Stimulated activated CD8-positive, alpha-beta memory T cell treated with anti-CD3 and anti-CD28 coated beads, Interleukin-4, amount 100 ng/mL, for 48 hours (primary cell): ENCODE measurements around the gene NACA2.
"Not testable (repeated sequence)": the region's sequence is repeated elsewhere in the genome, so short reads cannot be mapped to it uniquely, and the experiment has no call there.

Experiments
- DNase-seq: peaks from one replicate; pipeline ENCODE4 v3.0.0-alpha.2; 2020

NACA2 gene

DNA sequence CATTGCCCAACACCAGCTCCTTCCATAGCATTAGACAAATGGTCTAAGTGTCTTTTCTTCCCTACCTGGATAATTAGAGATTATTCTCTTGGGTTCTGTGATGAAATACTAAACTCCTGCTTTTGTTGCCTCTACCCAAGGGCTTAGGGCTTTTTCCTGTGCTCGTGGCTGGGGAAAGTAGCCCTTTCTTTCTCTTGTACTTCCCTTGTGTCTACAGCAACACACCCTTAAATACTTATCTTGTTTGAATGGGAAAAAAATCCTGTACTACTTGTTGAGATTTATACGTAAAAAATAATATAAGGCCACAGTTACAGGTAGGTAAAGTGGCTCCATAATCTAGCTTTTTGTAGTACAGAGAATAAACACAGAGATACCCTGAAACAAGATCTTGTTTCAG lies 7.0 kb upstream of the NACA2 start:
- DNase-seq: no peak

DNA sequence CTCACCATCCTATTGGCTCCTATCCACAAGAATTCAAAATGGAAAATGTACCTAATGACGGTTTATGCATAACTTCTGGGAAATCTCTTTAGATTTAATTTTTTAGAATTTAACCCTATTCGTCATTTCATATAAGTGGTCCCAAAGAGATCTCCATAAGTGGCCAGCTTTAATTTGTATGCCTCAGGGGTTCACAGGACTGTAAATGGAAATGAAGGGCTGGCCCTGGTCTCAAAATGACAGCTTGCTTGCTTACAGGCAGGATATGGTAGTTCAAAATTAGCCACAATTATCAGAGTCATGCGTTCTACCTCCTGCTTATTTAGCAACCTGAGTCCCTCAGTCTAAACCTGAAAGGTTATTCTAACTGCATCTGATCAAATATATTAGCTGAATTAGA lies 6.6 kb upstream of the NACA2 start:
- DNase-seq: no peak

DNA sequence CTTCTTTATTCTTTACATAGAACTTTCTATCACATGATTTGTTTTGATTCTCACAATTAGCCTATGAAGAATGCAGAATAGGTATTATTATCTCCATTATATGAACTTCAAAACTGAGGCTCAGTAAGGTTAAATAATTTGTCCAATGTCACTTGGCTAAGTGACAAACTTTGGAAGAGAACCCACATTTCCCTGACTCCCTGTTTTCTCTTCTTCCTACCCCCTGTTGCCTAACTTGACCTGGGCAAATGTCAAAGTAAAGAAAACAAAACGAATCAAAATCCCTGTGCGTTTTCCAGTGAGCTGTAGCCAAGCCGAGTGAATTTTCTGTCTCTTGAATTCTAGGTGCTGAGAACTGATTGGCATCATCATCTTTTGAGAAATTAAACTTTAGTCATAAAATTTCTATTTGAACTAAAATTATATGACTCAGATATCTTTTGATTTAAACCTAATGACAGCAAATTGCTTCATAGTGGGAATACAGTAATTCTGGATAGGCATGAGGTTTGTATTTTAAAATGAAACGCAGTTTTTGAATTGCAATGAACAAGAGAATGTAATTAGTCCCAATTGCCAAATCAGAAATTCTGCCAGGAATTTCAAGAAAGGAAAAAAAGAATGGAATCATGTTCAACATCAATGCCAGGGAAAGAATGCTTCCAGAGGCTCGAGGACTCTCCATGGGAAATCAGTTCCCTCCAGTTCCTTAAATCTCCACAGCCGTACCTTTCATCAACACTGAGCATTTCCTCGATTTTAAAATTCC lies 4.6 kb upstream of the NACA2 start:
- no peak for DNase-seq

DNA sequence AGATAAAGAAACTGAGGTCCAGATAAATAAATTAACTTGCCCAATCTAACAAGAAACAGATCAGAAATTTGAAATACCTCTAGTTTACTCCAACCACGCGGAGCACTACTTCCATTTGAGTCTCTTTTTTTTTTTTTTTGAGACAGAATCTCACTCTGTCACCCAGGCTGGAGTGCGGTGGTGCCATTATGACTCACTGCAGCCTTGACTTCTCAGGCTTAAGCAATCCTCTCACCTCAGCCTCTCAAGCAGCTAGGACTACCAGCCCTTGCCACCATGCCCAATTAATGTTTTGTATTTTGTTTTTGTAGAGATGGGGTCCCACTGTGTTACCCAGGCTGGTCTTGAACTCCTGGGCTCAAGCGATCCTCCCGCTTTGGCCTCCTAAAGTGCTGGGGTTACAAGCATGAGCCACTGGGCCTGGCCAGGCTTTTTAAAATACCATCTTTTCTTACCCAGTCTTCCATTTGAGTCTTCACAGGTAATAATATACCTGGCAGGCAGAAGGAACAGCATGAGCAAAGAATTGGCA lies 3.3 kb upstream of the NACA2 start:
- no peak for DNase-seq

DNA sequence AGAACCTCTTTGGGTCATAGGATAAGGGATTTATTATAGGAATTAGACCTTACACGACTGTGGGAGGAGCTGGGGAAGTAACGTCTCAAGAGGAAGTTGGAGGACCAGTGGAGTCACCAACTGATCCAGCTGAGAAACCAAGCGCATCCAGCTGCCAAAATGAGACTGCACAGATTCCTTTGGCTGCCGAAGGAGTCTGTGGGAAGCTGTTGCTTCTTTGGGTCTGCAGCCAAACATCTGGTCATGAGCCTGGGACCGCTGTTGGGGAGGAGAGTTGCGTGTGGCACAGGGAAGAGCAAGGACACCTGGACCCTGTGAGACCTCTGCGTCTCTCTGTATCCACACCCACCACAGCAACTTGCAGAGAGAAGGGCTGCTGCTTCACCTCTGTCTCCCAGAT lies 2.4 kb upstream of the NACA2 start:
- DNase-seq: no peak

DNA sequence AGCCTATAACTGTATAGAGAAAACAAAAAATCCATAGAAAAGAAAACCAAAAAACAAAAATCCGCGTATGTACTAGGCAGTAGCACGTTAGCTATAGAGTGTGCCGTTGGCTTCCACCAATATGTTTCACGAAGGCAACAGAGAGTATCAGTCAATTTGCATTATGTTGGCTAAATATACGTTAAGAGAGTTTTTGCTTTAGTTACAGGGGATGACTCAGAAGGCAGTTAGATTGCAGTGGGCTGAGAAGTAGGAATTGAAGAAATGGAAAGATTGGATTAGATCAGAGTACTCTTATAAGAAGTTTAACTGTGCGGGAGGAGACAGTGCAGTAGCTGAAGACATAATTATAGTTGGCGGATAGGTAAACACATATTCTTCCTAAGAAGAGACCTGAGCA lies 911 bp upstream of the NACA2 start:
- DNase-seq: no peak

DNA sequence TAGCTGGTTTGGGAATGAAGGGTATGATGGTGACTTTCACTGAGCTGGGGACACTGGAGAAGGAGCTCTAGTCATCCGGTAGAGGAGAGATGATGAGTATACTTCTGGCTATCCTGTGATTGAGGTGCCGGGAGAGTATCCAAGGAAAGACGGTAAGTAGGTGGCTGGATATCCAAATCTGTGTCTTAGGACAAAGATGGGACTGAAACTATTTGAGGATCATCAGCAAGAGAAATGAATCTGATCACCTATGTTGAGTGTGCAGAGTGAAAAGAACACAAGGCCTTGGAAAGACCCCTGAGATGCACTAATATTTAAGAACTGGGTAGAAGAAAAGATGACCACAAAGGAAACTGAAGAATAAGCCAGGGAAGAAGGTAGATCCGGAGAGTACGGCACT lies 1.0 kb downstream of the NACA2 start:
- no peak for DNase-seq

DNA sequence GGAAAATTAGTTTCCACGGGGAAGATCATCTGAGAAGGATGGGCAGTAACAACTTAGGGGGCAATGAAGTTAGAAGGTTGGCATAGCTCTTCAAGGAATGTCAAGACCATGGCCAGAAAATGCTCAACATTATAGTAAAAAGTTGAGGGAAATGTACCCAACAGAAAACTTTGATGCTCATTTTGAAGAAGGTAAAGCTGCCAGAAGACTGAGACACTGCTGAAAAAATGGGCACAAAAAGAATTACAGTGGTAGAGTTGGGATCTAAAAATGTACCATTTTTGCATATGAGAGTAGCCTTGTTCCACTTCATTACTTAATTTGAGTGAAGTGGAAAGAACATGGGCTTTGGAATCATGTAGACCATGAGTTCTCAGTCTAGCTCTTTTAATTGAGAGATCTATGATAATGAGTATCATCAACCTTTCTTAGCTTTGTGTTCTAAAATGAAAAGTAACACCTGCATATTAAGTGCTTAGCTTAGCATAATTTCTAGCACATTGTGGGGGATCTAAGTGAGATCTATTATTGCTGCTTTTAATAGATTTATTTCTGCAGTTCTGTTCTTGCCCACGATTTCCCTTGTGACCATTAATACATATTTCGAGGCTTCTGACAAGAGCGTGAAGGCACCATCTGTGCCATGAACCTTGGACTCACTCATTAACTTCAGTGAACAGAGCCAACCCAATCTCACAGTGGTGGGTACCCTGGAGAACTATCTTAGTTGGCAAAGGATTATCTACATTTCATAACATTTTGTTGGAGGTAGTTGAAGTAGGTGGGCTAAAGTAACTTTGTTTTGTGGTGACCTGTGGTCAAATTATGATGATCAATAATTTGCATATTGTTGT lies 3.0 kb downstream of the NACA2 start:
- no peak for DNase-seq

DNA sequence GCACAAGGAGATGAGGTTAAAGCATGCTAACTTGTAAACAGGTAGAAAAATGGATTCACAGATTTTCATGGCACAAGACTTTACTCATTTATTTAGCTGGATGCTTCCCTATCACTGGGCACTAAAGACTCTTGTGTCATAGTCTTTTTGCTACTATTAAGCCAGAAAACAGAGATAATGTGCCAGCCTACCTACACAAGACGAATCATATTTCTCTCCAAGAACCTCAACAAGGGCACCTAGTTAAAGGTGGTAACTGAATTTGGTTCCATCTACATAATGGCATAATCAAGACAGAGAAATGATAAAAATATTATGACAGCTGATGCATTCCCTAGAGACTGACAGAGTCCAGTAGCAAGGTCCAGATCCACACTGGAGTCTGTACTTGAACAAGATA lies 3.8 kb downstream of the NACA2 start:
- no peak for DNase-seq

DNA sequence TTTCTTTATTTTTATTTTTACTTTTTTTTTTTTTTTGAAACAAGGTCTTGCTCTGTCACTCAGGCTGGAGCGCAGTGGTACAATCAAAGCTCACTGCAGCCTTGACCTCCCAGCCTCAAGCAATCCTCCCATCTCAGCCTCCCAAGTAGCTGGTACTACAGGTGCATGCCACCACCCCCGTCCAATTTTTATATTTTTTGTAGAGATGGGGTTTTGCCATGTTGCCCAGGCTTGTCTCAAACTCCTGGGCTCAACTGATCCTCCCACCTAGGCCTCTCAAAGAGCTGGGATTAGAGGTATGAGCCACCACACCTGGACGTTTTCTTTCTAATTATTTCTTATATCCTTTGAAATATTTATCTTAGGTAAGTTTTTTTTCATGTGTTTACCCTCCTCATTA lies 4.4 kb downstream of the NACA2 start:
- not testable (repeated sequence) for DNase-seq

DNA sequence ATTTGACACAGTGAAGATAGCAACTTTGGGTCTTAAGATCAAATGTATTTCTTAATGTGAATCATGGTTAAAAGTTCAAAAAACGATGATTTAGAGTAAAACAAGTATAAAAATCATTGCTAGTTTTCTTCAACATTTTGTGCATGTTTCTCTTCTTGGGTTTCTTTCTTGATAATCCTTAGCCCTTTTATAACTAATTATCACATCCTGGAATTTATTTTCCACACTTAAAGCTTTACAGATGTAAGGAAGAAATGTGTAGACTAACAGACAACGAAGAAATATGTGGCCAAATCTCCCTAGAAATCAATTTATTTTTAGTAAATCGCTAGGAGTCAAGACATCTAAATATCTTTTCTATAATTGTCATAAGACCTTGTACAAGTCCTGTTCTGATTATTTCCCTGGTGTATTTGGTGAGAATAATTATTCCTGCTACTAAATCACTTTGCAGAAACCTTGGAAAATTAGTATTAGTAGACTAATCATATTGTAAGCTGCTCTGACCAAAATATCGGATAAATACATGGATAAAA lies 4.9 kb downstream of the NACA2 start:
- DNase-seq: no peak

DNA sequence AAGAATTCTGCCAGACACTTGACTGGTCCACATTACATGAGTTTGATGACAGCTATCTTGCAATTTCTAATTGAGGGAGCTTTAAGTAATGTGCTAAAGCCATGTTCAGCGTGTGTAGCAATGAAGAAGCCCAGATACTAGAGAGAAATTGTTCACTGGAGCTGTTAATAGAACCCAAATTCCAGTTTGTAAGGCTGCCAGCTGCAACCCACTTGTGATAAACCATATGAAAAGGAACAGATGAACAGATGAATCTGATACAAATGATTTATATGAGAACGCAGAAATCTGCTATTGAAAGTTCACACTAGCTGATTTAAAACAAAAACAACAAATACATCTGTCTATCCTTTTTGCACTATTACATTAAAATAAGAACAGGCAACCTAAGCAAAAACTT lies 6.2 kb downstream of the NACA2 start:
- DNase-seq: no peak

DNA sequence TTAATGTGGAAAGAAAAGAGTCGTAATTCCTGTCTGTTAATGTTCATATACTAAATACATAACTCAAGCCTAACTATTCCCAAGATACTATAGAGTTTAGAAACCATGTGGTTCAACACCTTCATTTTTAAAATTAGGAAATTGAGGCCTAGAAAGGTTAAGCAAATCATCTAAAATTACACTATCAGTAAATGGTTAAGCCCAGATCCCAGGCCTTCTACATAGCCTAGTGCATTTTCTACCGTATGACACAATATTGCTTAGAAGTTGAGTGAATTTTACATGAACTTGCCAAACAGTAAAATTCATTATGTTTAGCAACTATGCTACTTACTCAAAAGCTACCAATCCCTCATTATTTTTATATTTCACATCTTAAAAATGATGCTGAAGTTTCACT lies 6.8 kb downstream of the NACA2 start:
- no peak for DNase-seq

DNA sequence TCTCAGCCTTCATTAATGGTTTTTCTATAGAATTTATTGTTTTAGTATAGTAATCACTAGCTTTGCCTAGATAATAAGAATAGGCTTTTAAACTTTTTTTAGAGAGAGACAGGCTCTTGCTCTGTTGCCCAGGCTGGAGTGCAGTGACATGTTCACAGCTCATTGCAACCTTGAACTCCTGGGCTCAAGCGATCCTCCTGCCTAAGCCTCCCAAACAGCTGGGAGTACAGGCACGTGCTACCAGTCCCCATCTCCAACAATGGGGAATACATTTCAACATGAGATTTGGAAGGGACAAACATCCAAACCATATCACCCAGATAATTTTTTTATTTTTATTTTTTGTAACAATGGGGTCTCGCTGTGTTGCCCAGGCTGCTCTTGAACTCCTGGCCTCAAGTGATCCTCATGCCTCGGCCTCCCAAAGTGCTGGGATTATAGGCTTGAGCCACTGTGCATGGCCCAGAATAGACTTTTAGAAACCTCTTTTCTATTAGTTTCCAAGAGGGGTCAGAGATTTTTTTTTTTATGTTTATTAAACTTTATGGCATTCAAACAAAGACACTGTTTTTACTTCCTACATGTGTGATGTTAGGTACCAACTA lies 7.3 kb downstream of the NACA2 start:
- DNase-seq: no peak

DNA sequence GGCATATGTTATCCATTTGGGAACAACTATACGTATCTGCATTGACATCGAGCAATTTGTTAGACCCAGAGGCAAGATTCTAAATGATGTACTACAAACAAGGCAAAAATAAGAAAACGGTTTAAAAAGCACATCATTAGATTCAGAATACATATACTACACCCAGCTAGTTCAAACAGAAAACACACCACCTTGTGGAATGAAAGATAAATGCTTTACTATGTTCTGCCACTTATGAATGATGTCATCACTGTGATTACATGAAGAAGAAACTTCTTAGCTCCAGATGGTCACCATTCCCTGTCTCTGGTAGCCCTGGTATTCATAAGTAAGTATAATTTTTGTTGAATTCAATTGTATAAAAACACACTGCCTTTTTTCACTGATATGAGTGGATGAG lies 7.8 kb downstream of the NACA2 start:
- DNase-seq: no peak

DNA sequence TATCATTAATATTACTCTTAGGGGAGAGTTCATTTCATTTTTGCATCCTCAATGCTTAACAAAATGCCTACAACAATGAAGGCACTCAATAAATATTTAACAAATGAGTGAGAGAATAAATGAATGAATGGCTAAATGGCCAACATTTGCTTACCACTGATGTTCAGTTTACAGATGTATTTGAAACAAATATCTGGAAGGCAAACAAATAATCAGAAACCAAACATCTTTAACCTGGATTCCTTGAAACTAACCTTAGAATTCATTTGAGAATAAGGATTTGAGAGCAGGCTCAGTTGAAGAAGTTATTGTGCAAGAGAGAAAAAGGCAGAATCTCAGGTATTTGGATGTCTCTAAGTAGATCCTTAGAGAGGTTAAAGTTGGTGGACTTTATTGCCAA lies 8.4 kb downstream of the NACA2 start:
- DNase-seq: no peak

DNA sequence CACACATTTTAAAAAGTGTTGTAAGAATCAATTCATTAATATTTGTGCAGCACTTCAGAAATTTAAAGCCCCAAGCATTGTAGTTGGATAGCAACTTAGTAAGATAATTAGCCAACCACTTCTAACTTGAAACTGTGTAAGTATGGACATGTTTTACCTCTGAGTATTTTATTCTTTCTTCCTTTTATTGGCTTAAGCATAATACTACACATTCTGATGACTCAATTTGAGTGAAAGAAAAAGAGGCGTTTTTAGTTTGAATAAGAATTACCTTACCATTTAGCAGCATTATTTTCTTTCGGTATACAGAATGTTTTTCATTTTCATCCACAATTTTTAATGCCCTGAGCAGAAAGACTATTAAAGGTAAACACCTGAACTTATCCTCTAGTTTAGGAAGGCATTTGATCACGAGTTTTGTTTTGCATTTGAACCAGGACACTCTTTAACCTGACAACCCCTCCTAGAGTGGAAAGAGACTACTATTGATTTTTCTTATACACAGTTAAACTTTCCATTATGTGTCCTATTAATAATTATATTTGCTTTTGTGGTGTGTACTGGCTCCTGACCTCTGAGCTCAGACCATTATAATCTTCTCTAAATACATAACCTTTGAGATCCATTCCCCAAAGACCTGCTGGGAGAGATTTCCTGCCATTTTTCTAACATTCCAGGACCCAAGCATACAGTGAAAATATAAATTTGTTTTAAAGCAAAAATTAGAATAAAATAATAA lies 9.2 kb downstream of the NACA2 start:
- DNase-seq: no peak

DNA sequence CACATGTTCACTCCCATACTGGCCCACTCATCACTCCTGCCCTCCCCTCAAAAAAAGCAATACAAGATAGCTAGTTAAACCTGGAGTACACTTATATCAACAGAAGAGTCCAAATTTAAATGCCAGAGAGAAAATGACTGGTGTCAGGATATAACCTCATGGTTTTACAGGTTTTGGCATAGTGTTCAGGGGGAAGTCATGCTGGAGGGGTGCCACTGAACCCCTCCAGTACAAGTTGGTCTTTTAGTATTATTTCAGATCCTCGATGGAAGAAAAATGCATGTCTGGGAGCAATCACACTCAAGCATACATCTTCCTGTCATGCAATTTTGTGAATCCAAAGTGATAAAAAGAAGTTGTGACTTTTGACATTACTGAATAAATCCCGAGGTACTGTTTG lies 10.5 kb downstream of the NACA2 start:
- no peak for DNase-seq

DNA sequence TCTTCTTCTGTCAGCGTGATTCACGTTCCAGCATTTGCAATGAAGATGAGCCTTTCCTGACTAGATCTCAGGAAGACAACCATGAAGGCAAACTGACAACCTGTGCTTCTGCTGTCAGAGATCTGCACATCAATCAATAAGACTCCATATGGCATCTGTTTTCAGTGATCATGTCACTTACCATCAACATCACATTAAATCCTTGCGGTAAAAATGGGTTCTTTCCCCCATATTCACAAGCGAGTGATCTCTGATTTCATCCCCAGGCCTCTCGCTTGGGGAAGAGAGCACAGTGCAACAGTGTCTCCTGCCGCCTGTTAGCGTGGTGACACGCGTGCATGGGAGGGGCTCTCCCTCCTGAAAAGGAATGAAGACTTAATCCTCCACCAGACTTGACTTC lies 11.1 kb downstream of the NACA2 start:
- DNase-seq: no peak

DNA sequence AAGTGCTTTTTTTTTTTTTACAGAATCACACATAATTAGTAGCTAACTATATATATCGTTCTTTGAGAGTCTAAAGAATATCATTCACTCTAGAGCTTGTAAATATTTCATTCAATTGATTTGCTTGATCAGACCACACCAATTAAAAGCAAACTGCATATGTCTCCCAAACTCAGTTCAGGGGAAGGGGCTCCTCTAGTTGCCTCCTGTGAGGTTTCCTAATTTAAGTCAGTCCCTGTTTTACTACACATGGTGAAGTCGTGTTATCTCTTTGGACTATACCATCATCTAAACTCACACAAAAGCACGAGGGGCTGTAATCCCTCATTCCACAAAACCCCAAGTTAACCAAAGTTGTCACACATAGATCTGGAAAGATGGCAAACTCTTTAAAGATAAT lies 11.7 kb downstream of the NACA2 start:
- no peak for DNase-seq

DNA sequence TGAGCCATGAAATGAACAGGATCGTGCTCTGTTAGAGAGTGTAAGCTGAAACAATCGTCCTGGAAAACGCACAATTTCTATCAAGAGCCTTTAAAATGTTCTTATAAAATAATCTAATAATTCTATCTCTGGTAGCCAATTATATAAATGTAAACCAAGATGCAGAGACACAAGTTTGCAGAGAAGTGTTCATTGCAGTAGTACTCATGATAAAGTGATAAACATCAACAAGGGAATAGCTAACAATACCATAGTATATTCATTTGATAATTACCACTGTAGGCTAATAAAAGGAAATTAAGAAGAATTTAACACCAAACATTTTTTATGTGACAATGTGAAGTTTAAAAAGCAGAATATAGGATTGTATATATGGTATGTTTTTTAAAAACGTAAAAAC lies 12.4 kb downstream of the NACA2 start:
- no peak for DNase-seq

DNA sequence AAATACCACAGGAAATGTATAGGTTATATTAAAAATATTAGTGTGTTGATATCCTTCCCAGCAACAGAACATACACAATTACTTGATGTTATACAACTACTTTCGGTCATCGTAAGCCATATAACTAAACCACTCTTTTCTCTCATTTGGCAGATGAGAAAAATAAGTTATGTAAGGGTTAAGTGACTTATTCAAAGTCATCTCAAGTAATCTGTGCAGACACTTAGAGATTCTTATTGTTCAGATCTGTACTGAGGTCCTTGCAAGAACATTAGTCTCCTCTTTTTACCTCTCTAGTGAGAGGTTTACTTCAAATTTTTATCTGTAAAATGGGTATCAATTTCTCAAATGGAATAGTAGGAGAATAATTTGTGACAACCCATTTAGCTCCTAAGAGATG lies 15.0 kb downstream of the NACA2 start:
- DNase-seq: no peak
